Breast epithelium (tissue), 3 donors: ENCODE results near the gene HYDIN.
"Not testable (repeated sequence)": the region's sequence is repeated elsewhere in the genome, so short reads cannot be mapped to it uniquely, and the experiment has no call there.

ENCODE experiments used
- POLR2A ChIP-seq: fragments of 450-650 bp; IDR thresholded peaks from one replicate; pipeline ENCODE4 v1.6.1; 2016; ENCODE audit warnings: antibody characterized with exemption, mild to moderate bottlenecking, moderate library complexity
- POLR2AphosphoS5 ChIP-seq, 3 donors: sonication (generic); formaldehyde crosslinking; IDR thresholded peaks; one replicate each; pipeline ENCODE4 v1.6.1; 2017; ENCODE audit warnings: antibody characterized with exemption in 3 of 3
- TF ChIP-seq, protein P1 (sequence below), 3 donors: fragments of 450-650 bp; IDR thresholded peaks; one replicate each; pipeline ENCODE4 v1.5.1; 2016 to 2017; ENCODE audit warnings: antibody characterized with exemption in 3 of 3, mild to moderate bottlenecking in 3 of 3, moderate library complexity in 3 of 3

DNA sequence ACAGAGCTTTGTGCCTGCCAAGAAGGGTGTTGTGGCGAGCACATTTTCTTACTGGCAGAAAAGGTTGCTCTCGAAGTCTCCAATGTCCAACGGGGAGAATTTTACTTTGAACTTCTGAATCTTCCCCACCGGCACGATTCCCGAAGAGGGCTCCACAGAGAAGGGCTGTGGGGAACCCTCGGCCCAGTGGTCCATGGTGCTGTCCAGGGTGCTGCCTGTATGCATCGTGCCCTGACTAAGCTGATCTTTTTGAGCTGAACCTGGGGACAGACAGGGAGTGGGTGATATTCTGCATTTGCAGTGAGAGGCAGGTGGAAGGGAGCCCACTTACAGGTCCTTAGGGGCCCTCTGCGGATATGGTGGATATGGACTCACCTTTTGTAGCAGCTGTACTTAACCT lies 368.5 kb downstream of the HYDIN start:
- TF ChIP-seq, protein P1, sequence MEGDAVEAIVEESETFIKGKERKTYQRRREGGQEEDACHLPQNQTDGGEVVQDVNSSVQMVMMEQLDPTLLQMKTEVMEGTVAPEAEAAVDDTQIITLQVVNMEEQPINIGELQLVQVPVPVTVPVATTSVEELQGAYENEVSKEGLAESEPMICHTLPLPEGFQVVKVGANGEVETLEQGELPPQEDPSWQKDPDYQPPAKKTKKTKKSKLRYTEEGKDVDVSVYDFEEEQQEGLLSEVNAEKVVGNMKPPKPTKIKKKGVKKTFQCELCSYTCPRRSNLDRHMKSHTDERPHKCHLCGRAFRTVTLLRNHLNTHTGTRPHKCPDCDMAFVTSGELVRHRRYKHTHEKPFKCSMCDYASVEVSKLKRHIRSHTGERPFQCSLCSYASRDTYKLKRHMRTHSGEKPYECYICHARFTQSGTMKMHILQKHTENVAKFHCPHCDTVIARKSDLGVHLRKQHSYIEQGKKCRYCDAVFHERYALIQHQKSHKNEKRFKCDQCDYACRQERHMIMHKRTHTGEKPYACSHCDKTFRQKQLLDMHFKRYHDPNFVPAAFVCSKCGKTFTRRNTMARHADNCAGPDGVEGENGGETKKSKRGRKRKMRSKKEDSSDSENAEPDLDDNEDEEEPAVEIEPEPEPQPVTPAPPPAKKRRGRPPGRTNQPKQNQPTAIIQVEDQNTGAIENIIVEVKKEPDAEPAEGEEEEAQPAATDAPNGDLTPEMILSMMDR (IDR thresholded peaks at IDR 0.05) = not testable (repeated sequence)
- TF ChIP-seq POLR2A; POLR2AphosphoS5 (IDR thresholded peaks at IDR 0.05): not testable (repeated sequence)
